H9 (cell line): ENCODE data around the gene LIPM. TPM values are rescaled to one million over a fixed set of nuclear protein-coding genes. Genes with fewer than 3 reads are reported as not detected.

Source experiments
- DNase-seq: peaks from one replicate; pipeline ENCODE4 v3.0.0-alpha.2; 2017
- H2AFZ ChIP-seq: one replicate; pipeline ENCODE4 v1.6.1; 2013; ENCODE audit warnings: mild to moderate bottlenecking, low read length, control low read depth, moderate library complexity
- H2AK5ac ChIP-seq: 2 replicates; pipeline ENCODE4 v1.6.1; 2013; ENCODE audit warnings: low read length, control low read depth, mixed read lengths; ENCODE audit not compliant: insufficient read length
- H2BK120ac ChIP-seq: one replicate; pipeline ENCODE4 v1.6.1; 2013; ENCODE audit warnings: low read depth, mild to moderate bottlenecking, low read length, control low read depth, inconsistent platforms; ENCODE audit not compliant: poor library complexity, severe bottlenecking
- H2BK12ac ChIP-seq: 2 replicates; pipeline ENCODE4 v1.6.1; 2013; ENCODE audit warnings: low read length, control low read depth, mixed read lengths, low read depth; ENCODE audit not compliant: insufficient read length
- H2BK15ac ChIP-seq: 2 replicates; pipeline ENCODE4 v1.6.1; 2013; ENCODE audit warnings: low read depth, low read length, control low read depth
- H2BK20ac ChIP-seq: one replicate; pipeline ENCODE4 v1.6.1; 2013; ENCODE audit warnings: low read depth, mild to moderate bottlenecking, low read length, control low read depth, inconsistent platforms; ENCODE audit not compliant: poor library complexity, severe bottlenecking
- H2BK5ac ChIP-seq: 2 replicates; pipeline ENCODE4 v1.6.1; 2013; ENCODE audit warnings: low read length, control low read depth, mixed read lengths; ENCODE audit not compliant: insufficient read length
- H3K14ac ChIP-seq: 2 replicates; pipeline ENCODE4 v1.6.1; 2013; ENCODE audit warnings: low read length, control low read depth; ENCODE audit not compliant: insufficient read depth
- H3K18ac ChIP-seq: 2 replicates; pipeline ENCODE4 v1.6.1; 2013; ENCODE audit warnings: low read depth, mild to moderate bottlenecking, mixed read lengths, low read length, control low read depth; ENCODE audit not compliant: insufficient read length
- H3K23ac ChIP-seq: 2 replicates; pipeline ENCODE4 v1.6.1; 2013; ENCODE audit warnings: low read length, control low read depth, mixed read lengths, low read depth; ENCODE audit not compliant: insufficient read length
- H3K23me2 ChIP-seq: 2 replicates; pipeline ENCODE4 v1.6.1; 2013; ENCODE audit warnings: low read depth, mild to moderate bottlenecking, mixed read lengths, low read length, control low read depth; ENCODE audit not compliant: insufficient read length, poor library complexity, severe bottlenecking
- H3K27ac ChIP-seq: 2 replicates; pipeline ENCODE4 v1.5.1; 2013; ENCODE audit warnings: low read length, control low read depth, mixed read lengths, low read depth; ENCODE audit not compliant: insufficient read length
- H3K27me3 ChIP-seq: 2 replicates; pipeline ENCODE4 v1.6.1; 2013; ENCODE audit warnings: low read length, control low read depth, inconsistent platforms; ENCODE audit not compliant: insufficient read depth
- H3K4ac ChIP-seq: 2 replicates; pipeline ENCODE4 v1.6.1; 2013; ENCODE audit warnings: low read depth, mild to moderate bottlenecking, control low read depth, inconsistent platforms, low read length, moderate library complexity
- H3K4me1 ChIP-seq: 2 replicates; pipeline ENCODE4 v1.6.1; 2013; ENCODE audit warnings: low read length, control low read depth, inconsistent platforms; ENCODE audit not compliant: insufficient read depth
- H3K4me2 ChIP-seq: 2 replicates; pipeline ENCODE4 v1.6.1; 2013; ENCODE audit warnings: low read length, control low read depth, mixed read lengths; ENCODE audit not compliant: insufficient read length, insufficient read depth
- H3K56ac ChIP-seq: 2 replicates; pipeline ENCODE4 v1.6.1; 2013; ENCODE audit warnings: low read depth, mild to moderate bottlenecking, mixed read lengths, low read length, control low read depth; ENCODE audit not compliant: insufficient read length
- H3K79me1 ChIP-seq: 2 replicates; pipeline ENCODE4 v1.6.1; 2013; ENCODE audit warnings: low read depth, mild to moderate bottlenecking, moderate library complexity, low read length, control low read depth, inconsistent platforms; ENCODE audit not compliant: insufficient read depth, poor library complexity, severe bottlenecking
- H3K79me2 ChIP-seq: 2 replicates; pipeline ENCODE4 v1.6.1; 2013; ENCODE audit warnings: low read length, control low read depth, inconsistent platforms; ENCODE audit not compliant: insufficient read depth
- H3K9ac ChIP-seq: 2 replicates; pipeline ENCODE4 v1.6.1; 2013; ENCODE audit warnings: low read length, control low read depth, mixed read lengths; ENCODE audit not compliant: insufficient read length; ENCODE audit errors: extremely low read depth
- H3K9me3 ChIP-seq: one replicate; pipeline ENCODE4 v1.6.1; 2013; ENCODE audit warnings: low read depth, low read length, inconsistent platforms; ENCODE audit not compliant: control insufficient read depth
- H3T11ph ChIP-seq: one replicate; pipeline ENCODE4 v1.6.1; 2013; ENCODE audit warnings: mild to moderate bottlenecking, low read length, control low read depth, inconsistent platforms
- H4K20me1 ChIP-seq: one replicate; pipeline ENCODE4 v1.6.1; 2013; ENCODE audit not compliant: control insufficient read depth, insufficient read length, insufficient read depth
- H4K5ac ChIP-seq: 2 replicates; pipeline ENCODE4 v1.6.1; 2013; ENCODE audit warnings: low read depth, mild to moderate bottlenecking, mixed read lengths, low read length, control low read depth; ENCODE audit not compliant: insufficient read length
- H4K8ac ChIP-seq: replicated peaks from 2 replicates; pipeline ENCODE4 v1.6.1; 2013; ENCODE audit warnings: low read length, control low read depth, mixed read lengths, low read depth; ENCODE audit not compliant: insufficient read length
- H4K91ac ChIP-seq: 2 replicates; pipeline ENCODE4 v1.6.1; 2013; ENCODE audit warnings: low read depth, mild to moderate bottlenecking, moderate library complexity, mixed read lengths, low read length, control low read depth; ENCODE audit not compliant: insufficient read length
- H3K27ac Mint-ChIP-seq, 3 experiments: 2 replicates in 2 of 3; 3 replicates in 1 of 3; pipeline ENCODE4 v1.8.0; 2020 to 2021; ENCODE audit warnings: mixed read lengths in 3 of 3, mild to moderate bottlenecking in 1 of 3, moderate library complexity in 1 of 3
- H3K27me3 Mint-ChIP-seq: 2 replicates; pipeline ENCODE4 v1.8.0; 2021; ENCODE audit warnings: low read depth, mild to moderate bottlenecking, moderate library complexity, mixed read lengths
- H3K36me3 Mint-ChIP-seq, 3 experiments: 2 replicates in 2 of 3; 3 replicates in 1 of 3; pipeline ENCODE4 v1.8.0; 2020 to 2021; ENCODE audit warnings: low read depth in 3 of 3, mixed read lengths in 3 of 3; ENCODE audit not compliant: insufficient read depth in 1 of 3
- H3K4me1 Mint-ChIP-seq, 2 experiments: 2 replicates each; pipeline ENCODE4 v1.8.0; 2020; ENCODE audit warnings: mixed read lengths in 2 of 2
- H3K4me3 Mint-ChIP-seq, 2 experiments: 2 replicates in 1 of 2; 3 replicates in 1 of 2; pipeline ENCODE4 v1.8.0; 2020 to 2021; ENCODE audit warnings: mild to moderate bottlenecking in 2 of 2, mixed read lengths in 2 of 2, moderate library complexity in 1 of 2
- H3K9me3 Mint-ChIP-seq, 2 experiments: 2 replicates in 1 of 2; 3 replicates in 1 of 2; pipeline ENCODE4 v1.8.0; 2020; ENCODE audit warnings: mild to moderate bottlenecking in 2 of 2, mixed read lengths in 2 of 2, moderate library complexity in 1 of 2
- WGBS: extraction: QIAGEN DNeasy Blood & Tissue Kit; methylation state at CpG from one replicate; pipeline ENCODE4 v1.1.7; 2013; ENCODE audit warnings: missing lambda C conversion rate, low lambda C conversion rate, mixed read lengths; ENCODE audit not compliant: insufficient read length; ENCODE audit errors: extremely low coverage; 5-methylcytosine and 5-hydroxymethylcytosine counted together
- total RNA-seq: library from RNA; stranded (reverse); gene quantifications from 2 replicates; pipeline ENCODE4 v1.2.1, GENCODE V29; 2021
- TF ChIP-seq, protein P1 (sequence below): fragments of 200-600 bp; sonication (generic); conservative IDR thresholded peaks from 3 replicates; pipeline ENCODE4 v1.8.0; 2021; ENCODE audit warnings: antibody characterized with exemption, mild to moderate bottlenecking

LIPM gene
- total RNA-seq, 1 experiment from 2014 or later = not detected

DNA sequence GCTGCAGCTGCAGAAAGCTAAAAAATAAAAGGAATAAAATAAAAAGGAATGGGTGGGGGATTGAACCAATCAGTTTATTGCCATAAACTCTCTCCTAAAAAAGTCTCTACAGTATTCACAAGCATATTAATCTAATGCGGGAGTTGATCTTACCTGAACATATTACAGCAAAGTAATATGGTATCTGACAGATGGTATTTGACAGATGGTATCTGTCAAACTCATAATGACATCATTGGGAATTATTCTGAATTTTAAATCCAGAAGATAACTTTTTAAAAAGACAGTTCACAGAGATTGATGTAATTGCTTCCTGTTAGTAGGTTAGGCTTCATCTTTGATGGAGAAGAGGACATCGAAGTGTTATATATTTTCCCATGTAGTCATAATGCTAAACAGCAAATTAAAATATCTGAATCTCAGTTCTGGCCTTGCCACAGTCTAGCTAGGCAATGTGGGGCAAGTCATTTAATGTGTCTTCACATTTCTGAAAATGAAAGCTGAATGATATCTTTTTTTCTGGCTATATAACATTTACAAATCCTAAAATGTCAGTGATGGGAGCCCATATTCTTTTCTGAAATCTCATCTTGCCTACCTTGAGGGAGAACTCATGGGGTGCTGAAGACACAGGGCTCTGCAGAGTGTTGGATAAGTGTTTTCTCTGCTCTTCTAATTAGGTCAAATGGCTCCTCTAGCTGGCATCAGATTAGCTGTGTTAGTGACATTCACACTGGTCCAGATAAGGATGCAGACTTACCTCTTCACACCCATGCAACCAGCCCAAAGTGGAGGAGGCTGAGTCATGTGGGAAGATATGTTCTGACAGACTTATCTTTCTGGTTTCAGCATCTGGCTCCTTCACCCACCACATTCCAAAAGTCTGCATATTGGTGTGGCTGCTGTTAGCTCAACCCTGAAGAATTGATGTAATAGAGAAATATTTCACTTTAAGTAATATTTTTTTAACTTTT lies 2.1 kb upstream of the LIPM start:
- H2BK12ac ChIP-seq = no peak overlapping the region
- no CpG with 5 or more reads among the region's 2 CpGs for WGBS
- H2AFZ ChIP-seq = no peak overlapping the region
- H3K14ac ChIP-seq = no peak overlapping the region
- H3K18ac ChIP-seq = no peak overlapping the region
- H2BK120ac ChIP-seq = no peak overlapping the region
- H3T11ph ChIP-seq = no peak overlapping the region
- no peak overlapping the region for H2BK15ac ChIP-seq
- H3K27ac Mint-ChIP-seq = no peak overlapping the region
- H3K79me2 ChIP-seq = no peaks in the 10 kb centered on the region
- H3K4ac ChIP-seq = no peak overlapping the region
- no peak overlapping the region for H4K5ac ChIP-seq
- no peak for DNase-seq
- no peak overlapping the region for H3K4me2 ChIP-seq
- no peaks in the 10 kb centered on the region for H3K36me3 Mint-ChIP-seq
- H2AK5ac ChIP-seq = no peak overlapping the region
- no peak overlapping the region for H3K56ac ChIP-seq
- H3K27ac ChIP-seq = no peak overlapping the region
- H3K9me3 Mint-ChIP-seq = no peaks in the 10 kb centered on the region
- no peak overlapping the region for H3K23ac ChIP-seq
- no peaks in the 10 kb centered on the region for H3K23me2 ChIP-seq
- H3K9me3 ChIP-seq = no peaks in the 10 kb centered on the region
- no peaks in the 10 kb centered on the region for H4K20me1 ChIP-seq
- no peak overlapping the region for H4K8ac ChIP-seq
- no peak overlapping the region for H3K9ac ChIP-seq
- H3K27me3 ChIP-seq = no peaks in the 10 kb centered on the region
- no peak overlapping the region for H4K91ac ChIP-seq
- peaks cover 8 to 14% of the 10 kb centered on the region in 2 experiments for H3K4me1 Mint-ChIP-seq
- TF ChIP-seq, protein P1, sequence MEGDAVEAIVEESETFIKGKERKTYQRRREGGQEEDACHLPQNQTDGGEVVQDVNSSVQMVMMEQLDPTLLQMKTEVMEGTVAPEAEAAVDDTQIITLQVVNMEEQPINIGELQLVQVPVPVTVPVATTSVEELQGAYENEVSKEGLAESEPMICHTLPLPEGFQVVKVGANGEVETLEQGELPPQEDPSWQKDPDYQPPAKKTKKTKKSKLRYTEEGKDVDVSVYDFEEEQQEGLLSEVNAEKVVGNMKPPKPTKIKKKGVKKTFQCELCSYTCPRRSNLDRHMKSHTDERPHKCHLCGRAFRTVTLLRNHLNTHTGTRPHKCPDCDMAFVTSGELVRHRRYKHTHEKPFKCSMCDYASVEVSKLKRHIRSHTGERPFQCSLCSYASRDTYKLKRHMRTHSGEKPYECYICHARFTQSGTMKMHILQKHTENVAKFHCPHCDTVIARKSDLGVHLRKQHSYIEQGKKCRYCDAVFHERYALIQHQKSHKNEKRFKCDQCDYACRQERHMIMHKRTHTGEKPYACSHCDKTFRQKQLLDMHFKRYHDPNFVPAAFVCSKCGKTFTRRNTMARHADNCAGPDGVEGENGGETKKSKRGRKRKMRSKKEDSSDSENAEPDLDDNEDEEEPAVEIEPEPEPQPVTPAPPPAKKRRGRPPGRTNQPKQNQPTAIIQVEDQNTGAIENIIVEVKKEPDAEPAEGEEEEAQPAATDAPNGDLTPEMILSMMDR = no peak
- H2BK5ac ChIP-seq = no peak overlapping the region
- H2BK20ac ChIP-seq = no peak overlapping the region
- H3K4me3 Mint-ChIP-seq = no peak overlapping the region
- H3K27me3 Mint-ChIP-seq = peaks cover 7% of the 10 kb centered on the region
- H3K4me1 ChIP-seq = 0 out of 2 replicates have a peak, but pooled peaks cover 2% of the 10 kb centered on the region
- no peaks in the 10 kb centered on the region for H3K79me1 ChIP-seq
